DMS153 treated with DMSO at 0.1 percent for 48 hours (cell line): ENCODE data around the gene TRIM37.
"Not testable (repeated sequence)": the region's sequence is repeated elsewhere in the genome, so short reads cannot be mapped to it uniquely, and the experiment has no call there.

Source experiments
- DNase-seq: peaks from one replicate; lab custom pipeline; 2025; ENCODE audit not compliant: unreplicated experiment; lab: John Stamatoyannopoulos, UW

Gene TRIM37

GRCh38 chr17:59110973-59111372 is 4.3 kb upstream of the TRIM37 start:
- no peak for DNase-seq

- DNase-seq, result no peak
Measured at GRCh38 chr17:59108400-59109102, 1.9 kb upstream of the TRIM37 start.

GRCh38 chr17:59107306-59107670 is 608 bp upstream of the TRIM37 start:
- DNase-seq, result no peak

DNA sequence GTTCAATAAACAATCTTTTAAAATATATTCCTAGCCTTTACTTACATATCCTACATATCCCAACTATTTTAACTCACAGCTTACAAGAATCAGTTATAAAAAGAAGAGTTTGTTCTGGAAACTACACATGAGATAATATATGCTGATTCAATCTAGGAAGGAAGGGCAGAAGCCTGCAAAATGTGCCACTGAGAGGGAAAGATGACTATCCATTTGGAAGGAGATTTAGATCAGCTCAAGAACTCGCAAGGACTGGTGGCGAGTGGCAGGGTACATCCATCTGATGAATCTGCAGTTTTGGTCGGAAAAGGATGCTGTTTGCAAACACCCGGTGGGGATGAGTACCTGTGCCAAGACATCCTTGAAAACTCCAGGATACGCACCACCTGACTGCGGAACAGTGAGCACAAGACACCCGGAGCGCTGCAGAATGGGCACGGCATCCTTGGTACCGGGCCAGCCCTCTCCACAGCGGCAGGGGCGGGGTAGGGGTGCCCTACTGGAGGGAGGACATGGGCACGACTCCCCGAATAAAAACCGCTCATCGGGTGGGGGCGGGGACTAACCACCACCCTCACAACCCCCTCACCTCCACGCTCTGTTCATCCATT is 723 bp downstream of the TRIM37 start:
- DNase-seq, result peak; percentile 34

DNA sequence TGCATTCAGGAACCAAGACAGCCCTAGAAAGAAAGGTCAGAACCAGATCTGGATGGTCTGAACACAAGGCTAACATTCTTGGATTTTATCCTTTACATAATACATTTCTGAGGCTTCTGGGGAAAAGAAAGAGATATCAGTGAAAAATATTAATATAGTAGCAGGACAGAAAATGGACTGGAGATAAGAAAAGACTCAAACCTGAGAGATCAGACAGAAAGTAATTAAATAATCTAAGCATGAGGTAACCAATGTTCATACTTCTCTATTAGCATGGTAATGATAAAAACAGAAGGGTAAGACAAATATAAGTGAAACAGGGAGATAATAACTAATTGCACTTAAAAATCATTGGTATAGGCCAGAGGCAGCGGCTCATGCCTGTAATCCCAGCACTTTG is 5.5 kb downstream of the TRIM37 start:
- no peak for DNase-seq

- DNase-seq, result no peak
Measured at GRCh38 chr17:59097876-59098275, 8.8 kb downstream of the TRIM37 start.

- no peak for DNase-seq
Measured at GRCh38 chr17:59094861-59095530, 11.7 kb downstream of the TRIM37 start.

GRCh38 chr17:59093702-59094231 is 12.9 kb downstream of the TRIM37 start:
- DNase-seq, result no peak

DNA sequence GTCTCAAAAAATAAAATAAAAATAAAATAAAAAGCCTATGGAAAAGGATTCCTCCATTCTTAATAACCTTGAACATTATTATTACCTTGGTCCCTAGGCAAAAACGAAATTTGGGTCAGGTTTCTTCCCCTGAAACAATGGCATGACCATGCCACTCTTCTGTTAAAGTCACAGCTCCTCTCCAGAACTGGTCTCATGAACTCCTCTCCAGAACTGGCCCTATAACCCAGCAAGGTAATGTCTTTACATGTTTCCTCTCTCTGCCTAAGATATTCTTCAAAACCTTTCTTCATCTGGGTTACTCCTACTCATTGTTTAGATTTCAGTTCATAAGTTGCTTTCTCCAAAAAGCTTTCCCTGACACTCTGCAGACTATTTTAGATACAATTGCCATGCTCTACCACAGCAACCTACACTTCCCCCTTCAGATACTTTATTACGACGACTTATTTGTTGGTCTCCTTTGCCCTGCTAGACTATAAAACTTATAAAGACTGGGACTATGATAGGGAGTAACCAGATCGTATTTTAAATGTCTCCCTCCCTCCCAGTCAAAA is 13.5 kb downstream of the TRIM37 start:
- DNase-seq, result no peak

- DNase-seq, result not testable (repeated sequence)
Measured at GRCh38 chr17:59090593-59090992, 16.1 kb downstream of the TRIM37 start.

DNA sequence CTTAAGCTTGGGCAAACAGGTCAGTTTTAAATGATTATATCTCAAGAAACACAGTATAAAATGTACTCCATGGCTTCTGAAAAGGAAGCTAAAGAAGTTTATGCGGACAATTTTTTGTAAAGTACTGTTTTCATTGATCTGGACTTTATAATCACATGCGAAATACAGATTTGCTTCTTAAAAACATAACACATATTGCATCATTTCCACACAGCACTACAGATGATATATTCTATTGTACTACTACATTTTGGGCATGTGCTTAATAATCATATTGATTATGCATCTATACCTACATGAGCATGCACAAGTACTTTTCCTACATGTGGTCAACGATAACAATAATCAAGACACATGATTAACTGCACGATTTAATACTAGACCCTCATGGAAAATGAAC is 22.5 kb downstream of the TRIM37 start:
- DNase-seq, result no peak

DNA sequence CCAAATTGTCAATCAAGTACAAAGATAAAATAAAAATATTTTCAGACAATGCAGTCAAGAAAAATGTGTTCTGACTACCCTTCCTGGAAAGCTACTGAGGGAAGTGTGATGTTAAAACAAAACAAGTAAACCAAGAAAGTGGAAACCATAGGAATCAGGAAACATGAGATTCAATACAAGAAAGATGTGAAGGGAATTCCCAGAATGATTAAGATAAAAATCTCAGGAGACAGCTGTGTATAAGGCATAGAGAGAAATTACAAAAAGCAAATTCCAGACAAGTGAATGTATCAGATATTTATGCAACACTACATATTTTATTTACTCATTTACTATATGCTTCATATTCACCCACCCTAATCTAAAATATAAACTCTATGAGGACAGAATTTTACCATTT is 32.2 kb downstream of the TRIM37 start:
- no peak for DNase-seq

DNA sequence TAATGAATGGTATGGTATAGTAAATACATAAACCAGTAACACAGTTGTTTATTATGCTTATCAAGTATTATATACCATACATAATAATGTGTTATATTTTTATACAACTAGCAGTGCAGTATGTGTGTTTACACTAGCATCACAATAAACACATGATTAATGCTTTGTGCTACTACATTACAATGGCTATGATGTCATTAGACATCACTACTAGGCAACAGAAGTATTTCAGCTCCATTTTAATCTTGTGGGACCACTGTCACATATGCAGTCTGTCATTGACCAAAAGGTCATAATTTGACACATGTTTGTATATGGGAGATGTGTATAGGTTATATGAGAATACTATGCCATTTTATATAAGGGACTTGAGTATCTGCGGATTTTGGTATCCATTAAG is 32.7 kb downstream of the TRIM37 start:
- DNase-seq, result no peak

DNA sequence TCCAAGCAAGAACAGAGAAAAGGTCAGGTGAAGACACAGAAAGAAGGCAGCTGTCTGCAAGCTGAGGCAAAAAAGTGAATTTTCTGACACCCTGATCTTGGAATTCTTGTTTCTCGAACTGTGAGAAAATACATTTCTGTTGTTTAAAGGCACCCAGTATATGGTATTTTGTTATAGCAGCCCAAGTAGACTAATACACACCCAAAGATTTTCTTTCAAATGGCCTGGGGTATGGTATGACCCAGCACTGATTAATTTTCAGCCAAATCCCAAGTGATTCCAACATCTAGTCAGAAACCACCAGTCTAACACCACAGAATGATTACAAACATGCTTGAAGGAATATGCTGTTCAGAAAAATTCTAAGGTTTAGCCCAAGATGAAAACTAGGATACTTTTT is 36.8 kb downstream of the TRIM37 start:
- no peak for DNase-seq

DNA sequence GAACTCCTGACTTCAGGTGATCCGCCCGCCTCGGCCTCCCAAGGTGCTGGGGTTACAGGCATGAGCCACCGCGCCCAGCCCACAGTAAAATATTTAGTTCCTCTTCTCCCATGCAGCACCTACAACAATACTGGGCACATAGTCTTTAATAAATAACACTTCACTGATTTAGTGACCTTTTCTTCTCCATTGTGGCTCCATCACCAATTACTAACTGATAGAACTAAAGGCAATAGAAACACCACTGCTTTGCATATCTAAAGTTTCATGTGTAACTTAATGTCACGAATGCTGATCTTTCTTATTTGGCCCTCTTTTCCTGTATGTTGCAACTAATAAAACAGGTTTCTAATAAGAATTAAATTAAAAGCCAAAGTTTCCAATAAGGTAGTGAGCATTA is 38.9 kb downstream of the TRIM37 start:
- no peak for DNase-seq

- no peak for DNase-seq
Measured at GRCh38 chr17:59067340-59067739, 39.3 kb downstream of the TRIM37 start.

DNA sequence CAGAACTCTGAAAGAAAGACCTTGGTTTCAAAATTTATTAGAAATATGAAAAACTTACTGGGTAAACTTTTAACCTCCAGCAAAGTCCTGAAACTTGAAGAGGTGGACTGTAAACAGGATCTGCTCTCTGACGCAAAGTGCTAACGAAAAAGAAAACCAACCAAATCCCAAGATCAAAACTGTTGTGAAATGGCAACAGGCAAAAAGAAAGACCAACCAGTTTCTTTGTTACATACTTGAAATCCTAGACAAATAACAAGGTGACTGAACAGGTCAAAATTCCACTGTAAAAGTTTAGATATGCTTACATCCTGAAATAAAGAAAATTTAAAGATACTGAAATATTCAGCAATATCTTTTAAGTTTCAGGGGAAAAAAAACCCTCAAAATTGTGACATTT is 44.2 kb downstream of the TRIM37 start:
- DNase-seq, result no peak

GRCh38 chr17:59056857-59057256 is 49.8 kb downstream of the TRIM37 start:
- no peak for DNase-seq

- DNase-seq, result no peak
Measured at GRCh38 chr17:59049798-59050197, 56.9 kb downstream of the TRIM37 start.

GRCh38 chr17:59047616-59048015 is 59.1 kb downstream of the TRIM37 start:
- no peak for DNase-seq

DNA sequence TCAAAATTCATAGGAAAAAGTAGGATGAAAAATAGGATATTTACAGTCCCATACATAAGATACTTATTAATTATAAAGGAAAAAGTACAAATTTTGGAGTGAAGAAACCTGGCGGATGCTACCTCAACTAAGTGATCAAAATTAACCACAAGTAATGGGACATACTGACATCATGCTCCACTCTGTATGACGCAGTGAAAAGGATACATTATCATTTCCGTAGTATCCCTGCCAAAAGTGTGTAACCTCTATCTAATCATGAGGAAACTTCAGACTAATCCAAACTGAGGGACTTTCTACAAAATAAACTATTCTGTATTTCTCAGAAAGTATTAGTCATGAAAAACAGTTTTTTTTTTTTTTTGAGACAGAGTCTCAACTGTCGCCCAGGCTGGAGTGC is 60.5 kb downstream of the TRIM37 start:
- no peak for DNase-seq

- DNase-seq, result no peak
Measured at GRCh38 chr17:59038734-59039133, 67.9 kb downstream of the TRIM37 start.
